HEK293 (cell line): ENCODE results near the gene RPS6KA3.

Source experiments
- CTCF ChIP-seq: fragments of 450-650 bp; formaldehyde crosslinking; IDR thresholded peaks from 2 replicates; pipeline ENCODE4 v1.5.1; 2016; ENCODE audit warnings: missing biosample characterization, missing genetic modification characterization
- MYNN ChIP-seq: fragments of 450-650 bp; formaldehyde crosslinking; IDR thresholded peaks from 2 replicates; pipeline ENCODE4 v1.5.1; 2016; ENCODE audit warnings: missing biosample characterization, missing genetic modification characterization, borderline replicate concordance
- SALL2 ChIP-seq: fragments of 450-650 bp; formaldehyde crosslinking; IDR thresholded peaks from 2 replicates; pipeline ENCODE4 v1.5.0; 2017; ENCODE audit warnings: missing biosample characterization, mild to moderate bottlenecking, missing genetic modification characterization, borderline replicate concordance
- ZNF121 ChIP-seq: fragments of 450-650 bp; formaldehyde crosslinking; IDR thresholded peaks from 2 replicates; pipeline ENCODE4 v1.5.1; 2016; ENCODE audit warnings: missing biosample characterization, missing genetic modification characterization
- ZNF23 ChIP-seq: fragments of 450-650 bp; formaldehyde crosslinking; IDR thresholded peaks from 2 replicates; pipeline ENCODE4 v1.5.1; 2016; ENCODE audit warnings: missing biosample characterization, missing genetic modification characterization, borderline replicate concordance
- ZNF24 ChIP-seq: fragments of 450-650 bp; formaldehyde crosslinking; IDR thresholded peaks from 2 replicates; pipeline ENCODE4 v1.5.1; 2016; ENCODE audit warnings: missing biosample characterization, missing genetic modification characterization
- ZNF274 ChIP-seq, 2 experiments: fragments of 200-500 bp in 1 of 2; fragments of 450-650 bp in 1 of 2; sonication (Bioruptor generic) in 1 of 2; formaldehyde crosslinking in 1 of 2; IDR thresholded peaks; 2 replicates each; pipeline versions ENCODE4 v1.5.1 to v1.6.1; 2014 to 2016; ENCODE audit warnings: borderline replicate concordance in 1 of 2, inconsistent platforms in 1 of 2, low read length in 1 of 2, missing biosample characterization in 1 of 2, missing genetic modification characterization in 1 of 2
- ZNF341 ChIP-seq: fragments of 450-650 bp; formaldehyde crosslinking; IDR thresholded peaks from 2 replicates; pipeline ENCODE4; 2016; ENCODE audit warnings: low read depth, missing biosample characterization, missing genetic modification characterization
- ZNF362 ChIP-seq: fragments of 450-650 bp; formaldehyde crosslinking; IDR thresholded peaks from 2 replicates; pipeline ENCODE4 v1.5.1; 2016; ENCODE audit warnings: missing biosample characterization, missing genetic modification characterization
- ZNF558 ChIP-seq: fragments of 450-650 bp; formaldehyde crosslinking; IDR thresholded peaks from 2 replicates; pipeline ENCODE4 v1.5.1; 2016; ENCODE audit warnings: missing biosample characterization, missing genetic modification characterization

- TF ChIP-seq ZNF362 (no peak), MYNN (no peak), CTCF (tag by site-specific recombination) (no peak), ZNF23 (tag by site-specific recombination) (no peak), SALL2 (tag by site-specific recombination) (no peak), ZNF274 (IDR thresholded peaks at IDR 0.05; ENCODE audit: low read length) (no peak), ZNF274 (tag by site-specific recombination; IDR thresholded peaks at IDR 0.05; ENCODE audit: borderline replicate concordance) (no peak), ZNF121 (tag by site-specific recombination) (no peak), ZNF558 (tag by site-specific recombination) (no peak), ZNF341 (tag by site-specific recombination) (no peak), ZNF24 (tag by site-specific recombination) (no peak)
These were observed 48.8 kb downstream of the RPS6KA3 start for GRCh38 chrX:20217906-20218305.
